H1 (cell line): ENCODE measurements around the gene SLC35G2. TPM values are rescaled to one million over a fixed set of nuclear protein-coding genes. Genes with fewer than 3 reads are reported as not detected.

Experiments
- CTCF ChIA-PET: fragments of 300-600 bp; sonication (Branson Sonifier 250); formaldehyde crosslinking; loops from one replicate; lab custom pipeline; 2021; ENCODE audit not compliant: partially characterized antibody; lab: Charles Lee
- POLR2A ChIA-PET: fragments of 300-600 bp; sonication (Branson Sonifier 250); formaldehyde crosslinking; loops from one replicate; lab custom pipeline; 2021; ENCODE audit warnings: inconsistent platforms; ENCODE audit not compliant: partially characterized antibody; lab: Charles Lee
- DNase-seq, 2 experiments: peaks; one replicate each; pipeline versions ENCODE4 v3.0.0 to v3.0.0-alpha.2; 2010 to 2022; ENCODE audit warnings: low spot score in 2 of 2, low read depth in 1 of 2, mixed read lengths in 1 of 2
- FAIRE-seq: peaks from 2 replicates; lab custom pipeline; 2011; peaks lifted over from hg19 to GRCh38; lab: Jason Lieb, UNC
- H2AFZ ChIP-seq: 2 replicates; pipeline ENCODE4 v1.8.1; 2012; ENCODE audit warnings: low read length, inconsistent platforms
- H2AK5ac ChIP-seq: 2 replicates; pipeline ENCODE4 v1.6.1; 2013; ENCODE audit warnings: low read depth, low read length
- H2BK120ac ChIP-seq: replicated peaks from 2 replicates; pipeline ENCODE3; 2013; ENCODE audit warnings: low read depth, low read length, inconsistent platforms
- H2BK12ac ChIP-seq: 2 replicates; pipeline ENCODE4 v1.6.1; 2013; ENCODE audit warnings: low read depth, low read length
- H2BK15ac ChIP-seq: 2 replicates; pipeline ENCODE4 v1.6.1; 2013; ENCODE audit warnings: low read length
- H2BK20ac ChIP-seq: 2 replicates; pipeline ENCODE4 v1.6.1; 2013; ENCODE audit warnings: low read length
- H2BK5ac ChIP-seq: 2 replicates; pipeline ENCODE4 v1.6.1; 2013; ENCODE audit warnings: low read depth, low read length
- H3K14ac ChIP-seq: 2 replicates; pipeline ENCODE4 v1.6.1; 2013; ENCODE audit warnings: inconsistent platforms; ENCODE audit not compliant: insufficient read length
- H3K18ac ChIP-seq: 2 replicates; pipeline ENCODE4 v1.6.1; 2013; ENCODE audit warnings: low read length; ENCODE audit errors: extremely low read depth
- H3K23ac ChIP-seq: 2 replicates; pipeline ENCODE4 v1.6.1; 2013; ENCODE audit warnings: inconsistent platforms; ENCODE audit not compliant: insufficient read length
- H3K23me2 ChIP-seq: 2 replicates; pipeline ENCODE4 v1.6.1; 2013; ENCODE audit warnings: low read depth, low read length
- H3K27ac ChIP-seq: 2 replicates; pipeline ENCODE4 v1.6.1; 2011; ENCODE audit warnings: low read depth, low read length, inconsistent platforms
- H3K27me3 ChIP-seq, 4 experiments: replicated peaks in 1 of 4; 1 replicate in 1 of 4; 2 replicates in 3 of 4; pipeline versions ENCODE4 v1.6.1 to v1.8.1; 2011 to 2013; ENCODE audit warnings: low read length in 3 of 4, mild to moderate bottlenecking in 3 of 4, inconsistent platforms in 2 of 4, mixed read lengths in 2 of 4, moderate library complexity in 1 of 4; ENCODE audit not compliant: control insufficient read depth in 3 of 4, insufficient read depth in 3 of 4; ENCODE audit errors: extremely low read depth in 1 of 4
- H3K36me3 ChIP-seq, 4 experiments: 2 replicates each; pipeline versions ENCODE4 v1.6.1 to v1.8.1; 2011 to 2013; ENCODE audit warnings: mild to moderate bottlenecking in 4 of 4, low read length in 3 of 4, moderate library complexity in 2 of 4, control low read depth in 1 of 4, inconsistent platforms in 1 of 4; ENCODE audit not compliant: insufficient read depth in 4 of 4, control insufficient read depth in 2 of 4
- H3K4ac ChIP-seq: replicated peaks from 2 replicates; pipeline ENCODE3; 2013; ENCODE audit warnings: low read length, low read depth, mixed read lengths, inconsistent platforms; ENCODE audit not compliant: insufficient read length
- H3K4me1 ChIP-seq, 4 experiments: replicated peaks in 1 of 4; 1 replicate in 1 of 4; 2 replicates in 3 of 4; pipeline versions ENCODE4 v1.6.1 to v1.8.1; 2011 to 2013; ENCODE audit warnings: low read length in 3 of 4, inconsistent platforms in 2 of 4, mixed read lengths in 1 of 4; ENCODE audit not compliant: insufficient read depth in 4 of 4, control insufficient read depth in 3 of 4
- H3K4me2 ChIP-seq, 2 experiments: 2 replicates each; pipeline versions ENCODE4 v1.6.1 to v1.8.1; 2011 to 2013; ENCODE audit warnings: low read depth in 2 of 2, low read length in 2 of 2, control low read depth in 1 of 2, inconsistent platforms in 1 of 2, mild to moderate bottlenecking in 1 of 2; ENCODE audit not compliant: insufficient read depth in 1 of 2
- H3K4me3 ChIP-seq, 4 experiments: fragments of 200-600, 300-600 bp in 1 of 4; sonication (generic), shearing (Covaris generic), sonication (Bioruptor Twin) in 1 of 4; 2 replicates each; pipeline versions ENCODE4 v1.5.1 to v1.8.1; 2011 to 2016; ENCODE audit warnings: low read length in 4 of 4, low read depth in 3 of 4, control low read depth in 2 of 4, inconsistent platforms in 2 of 4, mild to moderate bottlenecking in 2 of 4, mixed read lengths in 1 of 4, moderate library complexity in 1 of 4; ENCODE audit not compliant: insufficient read depth in 2 of 4; ENCODE audit errors: extremely low read depth in 1 of 4
- H3K56ac ChIP-seq: replicated peaks from 2 replicates; pipeline ENCODE3; 2013; ENCODE audit warnings: low read depth, mild to moderate bottlenecking, mixed read lengths, low read length, inconsistent platforms; ENCODE audit not compliant: insufficient read length
- H3K79me1 ChIP-seq: 2 replicates; pipeline ENCODE4 v1.6.1; 2013; ENCODE audit warnings: low read depth, low read length, control low read depth
- H3K79me2 ChIP-seq, 2 experiments: 2 replicates each; pipeline versions ENCODE4 v1.6.1 to v1.8.1; 2012 to 2013; ENCODE audit warnings: low read length in 2 of 2, mild to moderate bottlenecking in 2 of 2, inconsistent platforms in 1 of 2; ENCODE audit not compliant: insufficient read depth in 2 of 2, control insufficient read depth in 1 of 2
- H3K9ac ChIP-seq, 4 experiments: replicated peaks in 1 of 4; 1 replicate in 1 of 4; 2 replicates in 3 of 4; pipeline versions ENCODE4 v1.6.1 to v1.8.1; 2011 to 2013; ENCODE audit warnings: low read depth in 3 of 4, low read length in 3 of 4, control low read depth in 2 of 4, mild to moderate bottlenecking in 2 of 4, moderate library complexity in 2 of 4, inconsistent platforms in 1 of 4; ENCODE audit errors: extremely low read depth in 1 of 4
- H3K9me3 ChIP-seq, 2 experiments: 2 replicates each; pipeline versions ENCODE4 v1.6.1 to v1.8.1; 2012 to 2013; ENCODE audit warnings: mild to moderate bottlenecking in 2 of 2, moderate library complexity in 2 of 2, control low read depth in 1 of 2, inconsistent platforms in 1 of 2, low read depth in 1 of 2, low read length in 1 of 2, mixed read lengths in 1 of 2; ENCODE audit not compliant: insufficient read depth in 2 of 2
- H4K20me1 ChIP-seq, 2 experiments: replicated peaks in 1 of 2; 2 replicates each; pipeline versions ENCODE3 to v1.8.1; 2011 to 2013; ENCODE audit warnings: inconsistent platforms in 2 of 2, low read length in 2 of 2, mild to moderate bottlenecking in 1 of 2; ENCODE audit not compliant: insufficient read depth in 2 of 2, control insufficient read depth in 1 of 2
- H4K5ac ChIP-seq: 2 replicates; pipeline ENCODE4 v1.6.1; 2013; ENCODE audit warnings: low read length, low read depth, mixed read lengths, inconsistent platforms; ENCODE audit not compliant: insufficient read length
- H4K8ac ChIP-seq: 2 replicates; pipeline ENCODE4 v1.8.0; 2013; ENCODE audit warnings: mild to moderate bottlenecking, moderate library complexity, low read length, inconsistent platforms; ENCODE audit not compliant: insufficient read depth; ENCODE audit errors: extremely low read depth
- H4K91ac ChIP-seq: replicated peaks from 2 replicates; pipeline ENCODE3; 2013; ENCODE audit warnings: low read length, mixed read lengths, inconsistent platforms; ENCODE audit not compliant: insufficient read length
- CTBP2 ChIP-seq: IDR thresholded peaks from 2 replicates; pipeline ENCODE4 v1.7.0; 2011; ENCODE audit warnings: borderline replicate concordance, mild to moderate bottlenecking, moderate library complexity, mixed read lengths, low read length; ENCODE audit not compliant: insufficient read depth, insufficient read length
- NRF1 ChIP-seq: IDR thresholded peaks from 2 replicates; pipeline ENCODE4 v1.6.1; 2011; ENCODE audit warnings: mild to moderate bottlenecking, low read depth, low read length, improper control_type of control experiment
- RAD21 ChIP-seq, 2 experiments: IDR thresholded peaks in 1 of 2; conservative IDR thresholded peaks in 1 of 2; 2 replicates each; pipeline ENCODE4 v1.6.1; 2011; ENCODE audit warnings: low read depth in 2 of 2, low read length in 2 of 2, improper control_type of control experiment in 1 of 2, inconsistent platforms in 1 of 2, mild to moderate bottlenecking in 1 of 2, moderate library complexity in 1 of 2
- SAP30 ChIP-seq: fragments of 300-600 bp; sonication (generic); IDR thresholded peaks from 2 replicates; pipeline ENCODE4 v1.7.1; 2012; ENCODE audit warnings: low read length, moderate library complexity, mild to moderate bottlenecking, inconsistent platforms; ENCODE audit not compliant: insufficient read depth, insufficient replicate concordance
- WGBS, 2 experiments: shearing (Covaris generic) in 1 of 2; methylation state at CpG; one replicate each; pipeline versions ENCODE4 v1.1.6 to v1.1.7; 2013 to 2015; ENCODE audit warnings: low lambda C conversion rate in 2 of 2, mixed read lengths in 2 of 2, inconsistent platforms in 1 of 2, low coverage in 1 of 2, missing lambda C conversion rate in 1 of 2; ENCODE audit not compliant: insufficient replicate concordance in 2 of 2, insufficient coverage in 1 of 2, insufficient read length in 1 of 2; ENCODE audit errors: extremely low coverage in 1 of 2, missing lambda C conversion rate in 1 of 2; 5-methylcytosine and 5-hydroxymethylcytosine counted together
- polyA plus RNA-seq, 7 experiments: library from polyadenylated mRNA; depleted of rRNA in 3 of 7; stranded (reverse) in 5 of 7; unstranded in 2 of 7; fragments of >200 nt in 5 of 7; fragments of 200-250 nt in 2 of 7; gene quantifications; 1 replicate in 5 of 7; 2 replicates in 1 of 7; 4 replicates in 1 of 7; pipeline versions ENCODE4 v1.2.1 to v1.2.3, GENCODE V29; 2011 to 2013; ENCODE audit warnings: missing spikeins in 2 of 7, mixed read lengths in 2 of 7
- total RNA-seq: library from RNA; stranded (reverse); fragmentation: NEBNext Ultra II Directional; extraction: Animal tissue kit (Norgen Biotek cat#: 25700); gene quantifications from 2 replicates; pipeline ENCODE4 v1.2.1, GENCODE V29; 2021

Gene SLC35G2
- total and polyA plus RNA-seq, 2 of the 8 experiments (the other 6 are each of a cell fraction or from before 2014, with no cell fraction given) = 5.2 to 6.4 TPM

DNA sequence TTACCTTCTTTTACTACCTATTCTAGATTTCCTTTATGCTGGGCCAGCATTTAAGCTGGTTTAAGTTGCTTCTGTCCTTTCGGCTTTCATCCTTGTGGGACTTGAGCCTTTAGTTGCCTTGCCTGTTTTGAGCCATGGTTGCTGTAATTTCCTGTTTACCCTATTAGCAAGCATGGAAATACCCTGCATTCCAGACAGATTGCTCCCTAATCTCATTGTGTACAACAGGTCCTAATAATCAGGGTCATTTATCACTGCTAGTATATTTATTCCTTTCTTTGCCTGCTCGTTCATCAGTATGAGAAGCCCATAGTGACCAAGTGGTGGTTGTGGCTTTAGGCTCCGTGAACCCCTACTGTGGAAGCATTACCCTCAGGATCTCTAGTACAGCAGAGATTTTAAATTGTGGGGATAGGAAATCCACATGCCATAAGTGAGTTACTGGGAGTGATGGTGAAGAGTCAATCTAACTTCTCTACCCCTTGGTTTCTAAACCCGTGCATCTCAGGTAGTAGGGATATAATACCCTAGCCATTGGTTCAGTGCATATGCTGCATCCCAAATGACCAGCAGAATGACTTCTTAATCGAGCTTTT is 75.0 kb downstream of the SLC35G2 start:
- POLR2A ChIA-PET = no interaction called here
- TF ChIP-seq CTBP2 (no peak), SAP30 (no peak), NRF1 (no peak), RAD21 (IDR thresholded peaks at IDR 0.05 in 1 of 2, conservative IDR thresholded peaks at IDR 0.05 in 1 of 2; ENCODE audit: low read depth in 2 of 2, low read length in 2 of 2) (no peak)

More for the DNA sequence above, 75.0 kb downstream of the SLC35G2 start:
- no peak overlapping the region for H3K9ac ChIP-seq
- H3K23me2 ChIP-seq = no peaks in the 10 kb centered on the region
- H3K27me3 ChIP-seq = no peaks in the 10 kb centered on the region
- H3K79me1 ChIP-seq = no peaks in the 10 kb centered on the region
- H2BK15ac ChIP-seq = no peak overlapping the region
- no peak overlapping the region for H3K23ac ChIP-seq
- no peak overlapping the region for H3K14ac ChIP-seq
- no peak overlapping the region for H3K18ac ChIP-seq
- peaks cover 0 to 3% of the 10 kb centered on the region in 2 experiments; a peak in 1 of 4 replicates for H3K9me3 ChIP-seq
- H3K4me1 ChIP-seq = peaks cover 0 to 9% (median 4%) of the 10 kb centered on the region in 4 experiments; a peak in 4 of 7 replicates
- H2BK12ac ChIP-seq = no peak overlapping the region
- no peak overlapping the region for H2AK5ac ChIP-seq
- H3K56ac ChIP-seq = no peak overlapping the region
- WGBS, 2 experiments = 69% methylated on average over 5 of the region's 5 CpGs; no CpG with 5 or more reads in 1 of the 2 experiments
- no peak overlapping the region for H4K5ac ChIP-seq
- H2BK5ac ChIP-seq = no peak overlapping the region
- no peak overlapping the region for H4K91ac ChIP-seq
- DNase-seq (no peak), FAIRE-seq (no peak)
- no peak overlapping the region for H2AFZ ChIP-seq
- no peak overlapping the region for H2BK120ac ChIP-seq
- no peak overlapping the region for H3K27ac ChIP-seq
- H2BK20ac ChIP-seq = no peak overlapping the region
- H3K36me3 ChIP-seq = peaks cover 0 to 3% (median 0%) of the 10 kb centered on the region in 4 experiments; a peak in 2 of 8 replicates
- no peak overlapping the region for H4K8ac ChIP-seq
- peaks cover 1 to 5% of the 10 kb centered on the region in 2 experiments for H4K20me1 ChIP-seq
- H3K4ac ChIP-seq = no peak overlapping the region
- CTCF ChIA-PET = interaction anchor here (0.9 kb wide), 1 partner anchor 33 kb away, joined by 3 read pairs; no protein-coding TSS in a partner anchor
- no peak overlapping the region for H3K4me2 ChIP-seq
- no peak overlapping the region for H3K4me3 ChIP-seq
- H3K79me2 ChIP-seq = peaks cover 5 to 85% of the 10 kb centered on the region in 2 experiments; a peak in 3 of 4 replicates
